Lung (tissue), 12 donors: ENCODE data around the gene HOMER2. TPM values are rescaled to one million over a fixed set of nuclear protein-coding genes. Genes with fewer than 3 reads are reported as not detected.

Experiments used
- ATAC-seq: fragments of 200-7000 bp; cut with Tn5 transposase; one replicate; pipeline ENCODE4 v1.9.1; 2020; ENCODE audit warnings: moderate number of reproducible peaks; ENCODE audit not compliant: insufficient read depth, low FRiP score
- DNase-seq, 3 donors: peaks; one replicate each; pipeline ENCODE4 v3.0.0-alpha.2; 2013 to 2017
- H3K27ac ChIP-seq, 2 donors: one replicate each; pipeline ENCODE4 v1.5.1; 2013; ENCODE audit warnings: mild to moderate bottlenecking in 2 of 2, moderate library complexity in 2 of 2, control low read depth in 1 of 2, inconsistent platforms in 1 of 2, low read depth in 1 of 2, low read length in 1 of 2
- H3K27me3 ChIP-seq, 3 donors: one replicate each; pipeline ENCODE4 v1.5.1; 2013; ENCODE audit warnings: low read length in 2 of 3; ENCODE audit not compliant: control insufficient read depth in 3 of 3, insufficient read depth in 3 of 3
- H3K36me3 ChIP-seq, 4 donors: one replicate each; pipeline ENCODE4 v1.5.1; 2013; ENCODE audit warnings: low read length in 4 of 4, mild to moderate bottlenecking in 1 of 4, moderate library complexity in 1 of 4; ENCODE audit not compliant: control insufficient read depth in 4 of 4, insufficient read depth in 4 of 4
- H3K4me1 ChIP-seq, 5 donors: one replicate each; pipeline ENCODE4 v1.5.1; 2013; ENCODE audit warnings: low read length in 5 of 5, mild to moderate bottlenecking in 2 of 5, moderate library complexity in 1 of 5; ENCODE audit not compliant: control insufficient read depth in 5 of 5, insufficient read depth in 5 of 5
- H3K4me3 ChIP-seq: one replicate; pipeline ENCODE4 v1.5.1; 2013; ENCODE audit warnings: mild to moderate bottlenecking, control low read depth, moderate library complexity
- H3K9ac ChIP-seq, 2 donors: one replicate each; pipeline ENCODE4 v1.5.1; 2013; ENCODE audit warnings: low read length in 2 of 2, control low read depth in 1 of 2; ENCODE audit not compliant: insufficient read depth in 1 of 2
- H3K9me3 ChIP-seq, 4 donors: one replicate each; pipeline ENCODE4 v1.5.1; 2013; ENCODE audit warnings: low read length in 3 of 4, mild to moderate bottlenecking in 1 of 4, moderate library complexity in 1 of 4; ENCODE audit not compliant: control insufficient read depth in 4 of 4, insufficient read depth in 3 of 4
- WGBS, 2 donors: extraction: QIAGEN DNeasy Blood & Tissue Kit; methylation state at CpG; one replicate each; pipeline ENCODE4 v1.1.7; 2013; 5-methylcytosine and 5-hydroxymethylcytosine counted together
- polyA plus RNA-seq, 2 donors: library from polyadenylated mRNA; stranded (reverse); fragments of 200-250 nt; gene quantifications; one replicate each; pipeline ENCODE4 v1.2.1, GENCODE V29; 2013
- total RNA-seq, 2 donors: library from RNA; depleted of rRNA in 1 of 2; stranded (reverse); fragments of >200 nt in 1 of 2; gene quantifications; one replicate each; pipeline ENCODE4 v1.2.1, GENCODE V29; 2014 to 2021
- TF ChIP-seq, protein P1 (sequence below): IDR thresholded peaks from 2 replicates; pipeline ENCODE4 v1.5.1; 2012; ENCODE audit warnings: mild to moderate bottlenecking; ENCODE audit errors: control extremely low read depth, extremely low read depth
- donor health status: control.
- donor health status: control.
- donor health status: Bipolar disorder and iron deficiency.
- donor health status: healthy.
- donor health status: DM: yes; HTN: yes; CAD: no.

The HOMER2 gene
- total and polyA plus RNA-seq, 4 donors = 7.5 to 18.1 (median 11.6) TPM

DNA sequence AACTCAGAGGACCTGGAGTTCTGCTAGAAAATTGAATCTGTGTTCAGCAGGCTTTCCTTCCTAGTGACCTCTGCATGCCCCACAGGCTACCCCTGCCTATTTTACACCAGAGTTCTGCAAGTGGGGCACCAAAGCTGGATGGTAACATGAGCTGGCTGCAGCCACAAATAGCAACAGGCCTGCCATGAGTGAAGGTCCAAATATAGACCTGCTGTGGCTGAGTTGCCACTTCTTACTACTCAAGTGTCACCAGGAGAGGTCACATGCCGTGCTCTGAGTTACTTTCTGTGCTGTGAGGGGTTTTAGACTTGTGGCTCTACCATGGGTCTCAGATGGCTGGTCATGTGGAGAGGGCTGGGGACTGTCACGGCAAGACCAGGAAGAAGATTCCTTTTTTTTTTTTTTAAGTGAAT is 146.5 kb downstream of the HOMER2 start, which contains the start of gene FSD2:
Gene FSD2 (minus strand): TSS at position 76 of the 413 bp plus-strand sequence. CDS start 18,679 bp downstream, outside the sequence.
- Histone ChIP-seq H3K27me3 (peaks cover 0 to 4% (median 0%) of the 10 kb centered on the region in 3 donors), H3K4me1 (peaks cover 0 to 8% (median 4%) of the 10 kb centered on the region in 5 donors), H3K4me3 (no peak within 1 kb of the TSS), H3K9me3 (no peaks in the 10 kb centered on the region), H3K9ac (no peak within 1 kb of the TSS), H3K27ac (peak within 1 kb of the TSS; percentile 10 to 87), H3K36me3 (no peaks in the 10 kb centered on the region)
- DNase-seq (peak; percentile 11 to 50 (median 23)), ATAC-seq (no peak)
- WGBS, 2 donors = 54 to 66% methylated on average over 2 of the region's 2 CpGs
- TF ChIP-seq, protein P1, sequence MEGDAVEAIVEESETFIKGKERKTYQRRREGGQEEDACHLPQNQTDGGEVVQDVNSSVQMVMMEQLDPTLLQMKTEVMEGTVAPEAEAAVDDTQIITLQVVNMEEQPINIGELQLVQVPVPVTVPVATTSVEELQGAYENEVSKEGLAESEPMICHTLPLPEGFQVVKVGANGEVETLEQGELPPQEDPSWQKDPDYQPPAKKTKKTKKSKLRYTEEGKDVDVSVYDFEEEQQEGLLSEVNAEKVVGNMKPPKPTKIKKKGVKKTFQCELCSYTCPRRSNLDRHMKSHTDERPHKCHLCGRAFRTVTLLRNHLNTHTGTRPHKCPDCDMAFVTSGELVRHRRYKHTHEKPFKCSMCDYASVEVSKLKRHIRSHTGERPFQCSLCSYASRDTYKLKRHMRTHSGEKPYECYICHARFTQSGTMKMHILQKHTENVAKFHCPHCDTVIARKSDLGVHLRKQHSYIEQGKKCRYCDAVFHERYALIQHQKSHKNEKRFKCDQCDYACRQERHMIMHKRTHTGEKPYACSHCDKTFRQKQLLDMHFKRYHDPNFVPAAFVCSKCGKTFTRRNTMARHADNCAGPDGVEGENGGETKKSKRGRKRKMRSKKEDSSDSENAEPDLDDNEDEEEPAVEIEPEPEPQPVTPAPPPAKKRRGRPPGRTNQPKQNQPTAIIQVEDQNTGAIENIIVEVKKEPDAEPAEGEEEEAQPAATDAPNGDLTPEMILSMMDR = no peak

DNA sequence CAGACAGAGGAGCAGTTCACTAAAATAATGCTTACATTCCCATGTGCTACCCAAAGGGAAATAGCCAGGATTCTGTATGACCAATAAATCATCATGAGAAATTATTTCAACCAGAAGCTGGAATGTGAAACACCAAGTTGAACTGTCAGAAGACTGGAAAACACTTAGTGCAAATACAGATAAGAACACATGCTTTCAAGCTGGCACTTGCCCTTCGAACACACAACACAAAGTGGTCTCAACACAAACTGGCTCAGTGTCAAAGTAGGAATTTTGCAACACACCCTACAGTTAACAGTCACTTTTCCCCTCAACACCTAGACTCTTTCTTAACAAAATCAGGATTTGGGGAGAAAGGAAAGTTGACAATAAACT is 148.0 kb downstream of the HOMER2 start:
- peaks cover 0 to 4% (median 0%) of the 10 kb centered on the region in 3 donors for H3K27me3 ChIP-seq
- H3K36me3 ChIP-seq = no peaks in the 10 kb centered on the region
- H3K27ac ChIP-seq = peak overlapping the region in 1 of 2 donors; percentile 87
- H3K9me3 ChIP-seq = no peaks in the 10 kb centered on the region
- peak in 2 of 3 donors; percentile 7 to 44 for DNase-seq
- H3K9ac ChIP-seq = no peak overlapping the region
- TF ChIP-seq, protein P1 = no peak
- peaks cover 0 to 5% (median 3%) of the 10 kb centered on the region in 5 donors for H3K4me1 ChIP-seq
- no peak for ATAC-seq
- H3K4me3 ChIP-seq = no peak overlapping the region
- 59 to 75% methylated on average over 1 of the region's 1 CpG for WGBS, 2 donors

DNA sequence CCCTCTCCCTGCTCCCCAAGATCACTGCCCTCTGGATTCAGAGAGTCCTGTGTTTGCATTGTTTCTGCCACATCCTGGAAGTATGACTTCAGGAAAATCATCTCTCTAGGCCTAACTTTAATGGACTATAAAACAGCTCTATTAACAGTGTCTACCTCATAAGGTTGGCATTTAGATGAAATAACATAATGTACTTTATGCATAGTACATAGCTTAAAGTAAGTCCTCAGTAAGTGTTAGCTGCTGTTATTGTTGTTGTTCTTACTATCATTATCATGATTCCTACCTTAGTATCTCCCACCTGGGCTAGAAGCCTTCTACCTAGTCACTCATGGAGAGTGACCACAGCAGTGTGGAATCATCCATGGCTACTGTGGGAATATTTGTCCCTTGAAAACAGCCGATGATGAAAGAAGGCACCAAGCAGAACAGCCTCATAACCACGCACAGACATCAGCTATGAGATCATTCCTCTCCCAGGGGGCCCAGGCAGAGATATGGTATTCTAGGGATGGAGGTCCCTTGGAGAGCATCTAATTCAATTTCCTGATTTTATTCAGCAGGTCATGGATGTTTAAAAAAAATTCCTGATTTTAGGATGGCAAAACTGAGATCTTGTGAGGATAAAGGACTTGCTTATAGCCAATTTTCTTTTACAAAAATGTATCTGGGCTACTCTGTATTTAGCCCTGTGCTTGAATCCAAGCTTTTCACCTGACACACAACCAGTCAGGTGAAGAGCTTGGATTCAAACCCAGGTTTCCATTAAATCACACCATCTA is 148.5 kb downstream of the HOMER2 start:
- Histone ChIP-seq H3K36me3 (no peaks in the 10 kb centered on the region), H3K27ac (peak overlapping the region in 1 of 2 donors; percentile 87), H3K4me3 (no peak overlapping the region), H3K9me3 (no peaks in the 10 kb centered on the region), H3K27me3 (peaks cover 0 to 4% (median 0%) of the 10 kb centered on the region in 3 donors), H3K4me1 (peaks cover 0 to 4% (median 3%) of the 10 kb centered on the region in 5 donors), H3K9ac (no peak overlapping the region)
- ATAC-seq (no peak), DNase-seq (no peak)
- TF ChIP-seq, protein P1 = no peak
- 91 to 93% methylated on average over 2 of the region's 2 CpGs for WGBS, 2 donors
